Thyroid gland (tissue), 4 donors: ENCODE data around the gene STARD10.

Experiments
- POLR2A ChIP-seq, 2 donors: fragments of 450-650 bp; IDR thresholded peaks; one replicate each; pipeline ENCODE4 v1.6.1; 2017; ENCODE audit warnings: antibody characterized with exemption in 2 of 2, mild to moderate bottlenecking in 2 of 2, moderate library complexity in 1 of 2
- TF ChIP-seq, protein P1 (sequence below), 6 experiments: fragments of 200-600 bp in 3 of 6; fragments of 450-650 bp in 3 of 6; sonication (generic) in 3 of 6; IDR thresholded peaks; one replicate each; pipeline ENCODE4 v1.5.1; 2016 to 2019; ENCODE audit warnings: antibody characterized with exemption in 6 of 6, mild to moderate bottlenecking in 2 of 6, inconsistent platforms in 1 of 6, moderate library complexity in 1 of 6

DNA sequence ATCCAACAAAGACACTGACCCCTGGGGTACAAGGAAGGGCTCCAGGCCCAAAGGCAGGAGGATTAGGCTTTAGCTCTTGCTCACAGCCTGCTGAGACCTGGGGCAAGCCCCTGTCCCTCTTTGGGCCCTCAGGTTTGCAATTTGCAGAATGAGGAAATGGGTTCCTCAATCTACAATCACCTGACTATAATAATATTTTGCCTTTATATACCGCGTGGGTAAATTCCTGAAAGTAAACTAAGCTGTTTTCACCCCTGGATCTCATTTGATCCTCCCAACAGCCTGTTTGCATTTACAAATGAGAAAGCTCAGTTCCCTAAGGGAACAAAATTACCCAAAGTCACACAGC is 797 bp downstream of the STARD10 start:
- TF ChIP-seq, protein P1, sequence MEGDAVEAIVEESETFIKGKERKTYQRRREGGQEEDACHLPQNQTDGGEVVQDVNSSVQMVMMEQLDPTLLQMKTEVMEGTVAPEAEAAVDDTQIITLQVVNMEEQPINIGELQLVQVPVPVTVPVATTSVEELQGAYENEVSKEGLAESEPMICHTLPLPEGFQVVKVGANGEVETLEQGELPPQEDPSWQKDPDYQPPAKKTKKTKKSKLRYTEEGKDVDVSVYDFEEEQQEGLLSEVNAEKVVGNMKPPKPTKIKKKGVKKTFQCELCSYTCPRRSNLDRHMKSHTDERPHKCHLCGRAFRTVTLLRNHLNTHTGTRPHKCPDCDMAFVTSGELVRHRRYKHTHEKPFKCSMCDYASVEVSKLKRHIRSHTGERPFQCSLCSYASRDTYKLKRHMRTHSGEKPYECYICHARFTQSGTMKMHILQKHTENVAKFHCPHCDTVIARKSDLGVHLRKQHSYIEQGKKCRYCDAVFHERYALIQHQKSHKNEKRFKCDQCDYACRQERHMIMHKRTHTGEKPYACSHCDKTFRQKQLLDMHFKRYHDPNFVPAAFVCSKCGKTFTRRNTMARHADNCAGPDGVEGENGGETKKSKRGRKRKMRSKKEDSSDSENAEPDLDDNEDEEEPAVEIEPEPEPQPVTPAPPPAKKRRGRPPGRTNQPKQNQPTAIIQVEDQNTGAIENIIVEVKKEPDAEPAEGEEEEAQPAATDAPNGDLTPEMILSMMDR (IDR thresholded peaks at IDR 0.05), result no peak
- no peak for TF ChIP-seq POLR2A (IDR thresholded peaks at IDR 0.05)
